HG02642 (cell line): ENCODE data around the gene HHIPL1.

Source experiments
- ATAC-seq: cut with Tn5 transposase; IDR thresholded peaks from one replicate; pipeline ENCODE4 v1.9.1; 2021; ENCODE audit warnings: mild to moderate bottlenecking; ENCODE audit not compliant: unreplicated experiment, poor library complexity

The HHIPL1 gene

DNA sequence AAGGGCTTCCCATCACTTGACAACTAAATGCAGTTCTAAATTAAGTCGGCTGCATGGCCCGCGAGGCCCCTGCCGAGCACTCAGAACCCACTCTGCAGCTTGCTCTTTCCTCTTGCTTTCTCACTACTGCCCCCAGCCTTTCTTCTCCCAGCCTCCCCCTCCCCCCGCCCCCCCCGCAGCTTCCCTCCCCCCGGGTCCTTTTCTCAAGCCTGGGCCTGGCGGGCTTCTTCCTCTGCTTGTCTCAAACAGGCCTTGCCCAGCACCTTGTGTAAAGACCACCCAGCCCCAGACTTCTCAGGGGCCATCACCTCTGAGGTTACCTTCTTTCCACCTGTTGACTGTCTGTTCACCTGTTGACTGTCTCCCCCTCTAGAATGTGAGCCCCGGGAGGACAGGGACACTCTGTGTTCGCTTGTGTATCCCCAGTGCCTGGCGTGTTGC, 40.2 kb downstream of the HHIPL1 start:
- no peak for ATAC-seq

DNA sequence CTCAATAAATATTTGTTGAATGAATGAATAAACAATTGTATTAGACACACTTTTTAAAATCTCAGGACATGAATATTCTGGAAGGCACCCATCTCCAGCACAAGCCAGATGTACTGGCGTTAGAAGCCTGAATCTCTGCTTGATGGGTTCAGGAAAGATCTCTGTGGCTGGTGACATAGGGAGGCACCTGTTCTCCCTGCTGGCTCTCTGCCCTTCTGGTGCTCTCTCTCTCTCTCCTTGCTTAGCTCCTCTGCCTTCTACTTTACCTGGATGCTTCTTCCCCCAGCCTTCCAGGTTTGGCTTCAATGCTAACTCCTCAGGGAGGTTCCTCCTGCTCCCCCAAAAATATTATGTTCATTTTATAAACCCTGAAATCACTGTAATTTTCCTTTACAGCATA, 40.7 kb downstream of the HHIPL1 start:
- no peak for ATAC-seq

DNA sequence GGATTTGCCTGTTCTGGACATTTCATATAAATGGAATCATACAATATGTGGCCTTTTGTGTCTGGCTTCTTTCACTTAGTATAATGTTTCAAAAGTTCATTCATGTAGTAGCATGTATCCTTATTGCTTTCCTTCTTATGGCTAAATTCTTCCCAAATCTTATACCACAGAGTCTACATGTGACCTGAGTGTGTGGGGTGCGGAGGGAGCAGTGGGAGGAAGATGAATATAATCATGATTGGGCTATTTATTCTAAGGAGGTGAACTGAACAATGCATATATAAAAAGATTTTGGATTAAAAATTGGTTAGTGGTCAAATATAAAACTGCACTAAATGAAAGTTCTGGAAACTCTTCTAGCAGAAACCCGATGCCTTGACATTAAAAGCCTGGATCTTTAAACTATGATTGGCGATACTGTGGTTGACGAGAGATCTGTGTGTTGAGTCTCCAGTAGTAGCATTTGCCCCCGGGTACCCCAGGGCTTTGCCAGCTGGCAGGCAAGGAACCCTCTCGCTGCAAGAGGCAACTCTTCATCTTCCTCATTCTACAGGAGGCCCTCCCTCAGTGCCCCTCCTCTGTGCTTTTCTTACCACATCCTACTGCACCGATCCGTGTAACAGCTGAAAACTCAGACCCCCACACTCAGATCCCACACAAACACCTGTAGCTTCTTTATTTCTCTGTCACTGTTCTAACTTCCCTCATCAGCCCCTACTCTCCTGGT, 41.8 kb downstream of the HHIPL1 start:
- ATAC-seq = no peak

DNA sequence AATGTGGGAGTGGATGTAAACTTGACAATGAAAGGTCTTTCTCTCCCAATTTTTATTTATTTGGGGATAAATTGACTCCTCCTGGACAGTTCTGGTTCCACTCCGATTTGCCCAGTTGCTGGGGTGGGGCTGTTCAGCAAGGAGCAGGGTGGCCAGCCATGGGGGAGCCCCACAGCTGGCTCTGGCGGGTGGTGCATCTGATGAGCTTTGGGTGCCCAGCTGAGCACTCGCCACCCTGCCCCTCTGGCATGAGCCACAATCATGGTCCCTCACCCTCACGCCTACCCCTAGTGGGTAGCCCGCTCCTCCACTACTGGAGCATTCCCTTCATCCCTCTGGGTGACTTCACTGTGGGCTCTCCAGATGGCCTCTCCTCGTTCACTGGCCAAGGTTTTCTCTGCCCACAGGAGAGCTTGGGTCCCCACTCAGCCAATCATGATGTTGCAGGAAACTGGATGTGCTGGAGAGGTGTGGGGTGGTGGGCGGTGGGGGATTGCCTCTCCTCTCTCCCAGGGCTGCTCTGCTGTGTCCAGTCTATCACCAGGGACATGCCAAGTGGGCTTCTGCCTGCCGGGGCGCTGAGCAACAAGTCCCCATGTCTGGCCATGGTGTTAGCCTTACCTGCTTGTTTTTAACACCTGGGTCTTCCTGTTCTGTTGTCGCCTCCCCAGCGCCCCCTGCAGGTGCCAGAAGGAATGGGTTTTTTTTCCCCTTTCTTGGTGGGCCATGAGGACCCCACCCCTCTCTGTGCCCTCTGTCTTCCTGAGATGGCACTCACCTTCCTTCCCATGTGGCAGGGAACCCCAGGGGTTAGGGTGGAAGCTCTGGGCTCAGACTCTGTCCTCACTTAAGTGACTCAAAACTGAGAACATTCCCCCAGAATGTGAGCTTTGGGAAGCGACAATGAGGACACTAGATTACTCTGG, 42.6 kb downstream of the HHIPL1 start:
- no peak for ATAC-seq

DNA sequence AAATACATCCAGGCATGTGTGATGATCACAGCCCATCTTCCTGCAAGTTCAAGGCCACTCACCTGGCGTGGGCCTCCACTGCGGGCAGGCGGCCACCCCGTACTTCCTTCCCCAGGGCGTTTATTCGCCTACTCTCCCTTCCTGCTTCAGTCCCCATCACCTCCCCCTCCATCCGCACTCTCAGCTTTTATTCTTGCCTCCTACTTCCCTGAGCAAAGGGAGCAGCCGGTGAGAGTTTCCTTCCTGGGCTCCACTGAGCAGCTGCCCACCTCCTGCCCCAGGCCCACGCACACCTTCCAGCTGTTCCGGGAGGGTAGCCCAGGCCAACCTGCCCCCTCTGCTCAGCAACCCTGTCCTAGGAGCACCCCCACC, 43.3 kb downstream of the HHIPL1 start:
- no peak for ATAC-seq

DNA sequence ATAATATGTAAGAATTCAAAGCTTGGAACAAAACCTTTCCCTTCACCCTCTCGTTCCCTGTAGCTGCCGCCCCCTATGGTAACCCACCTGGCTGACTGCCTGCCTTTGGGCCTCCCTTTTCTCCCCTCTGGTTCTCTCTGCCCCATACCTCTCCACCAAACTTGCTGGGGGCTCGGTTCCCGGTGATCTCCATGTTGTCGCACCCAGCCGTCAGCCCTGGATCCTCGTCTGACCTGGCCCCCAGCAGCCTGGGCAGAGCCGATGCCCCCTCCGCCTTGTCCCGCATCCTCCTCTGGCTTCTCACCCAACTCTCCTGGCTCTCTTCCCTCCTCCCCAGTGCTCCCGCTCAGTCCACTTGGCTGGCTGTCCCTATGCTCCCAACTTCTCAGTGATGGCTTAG, 43.7 kb downstream of the HHIPL1 start:
- no peak for ATAC-seq

DNA sequence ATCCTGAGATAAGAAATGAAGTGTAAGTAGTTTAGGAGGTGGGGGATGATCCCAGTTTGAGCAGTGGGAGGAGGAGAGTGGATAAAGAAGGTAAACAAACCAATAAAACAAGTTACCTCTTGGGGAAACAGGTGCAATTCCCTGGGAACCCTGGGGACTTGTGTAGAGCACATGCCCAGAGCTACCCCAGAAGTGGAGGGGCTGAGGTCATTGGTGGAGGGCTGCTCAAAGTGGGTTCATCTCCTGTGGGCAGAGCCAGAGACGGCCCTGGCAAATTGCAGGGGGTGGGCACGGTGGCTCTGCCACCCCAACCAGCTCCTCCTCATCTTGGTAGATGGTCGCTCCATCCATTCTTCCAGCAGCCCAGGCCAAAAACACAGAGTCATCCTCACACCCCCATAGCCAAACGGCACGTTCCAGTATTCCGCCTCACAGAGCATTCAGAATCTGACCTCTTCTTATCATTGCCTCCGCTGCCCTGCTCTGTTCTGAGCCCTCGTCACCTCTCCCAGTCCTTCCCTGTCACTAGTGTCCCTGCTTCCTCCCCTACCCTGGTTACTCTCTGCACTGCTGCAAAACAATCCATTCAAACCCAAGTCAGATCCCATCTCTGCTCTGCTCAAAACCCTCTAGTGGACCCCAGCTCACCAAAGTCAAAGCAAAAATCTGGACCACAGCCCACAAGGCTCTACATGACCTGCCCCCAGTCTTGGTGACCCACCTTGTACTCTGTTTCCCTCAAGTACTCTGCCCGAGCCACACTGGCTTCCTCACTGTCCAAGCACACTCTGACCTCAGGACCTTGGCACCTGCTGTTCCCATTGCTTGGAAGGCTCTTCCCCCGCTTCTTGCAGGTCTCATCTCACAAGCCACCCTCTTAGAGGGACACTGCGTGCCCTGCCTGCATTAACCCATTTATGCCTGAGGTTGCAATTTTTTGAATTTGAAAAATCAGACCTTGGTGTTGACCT, 44.6 kb downstream of the HHIPL1 start:
- no peak for ATAC-seq

DNA sequence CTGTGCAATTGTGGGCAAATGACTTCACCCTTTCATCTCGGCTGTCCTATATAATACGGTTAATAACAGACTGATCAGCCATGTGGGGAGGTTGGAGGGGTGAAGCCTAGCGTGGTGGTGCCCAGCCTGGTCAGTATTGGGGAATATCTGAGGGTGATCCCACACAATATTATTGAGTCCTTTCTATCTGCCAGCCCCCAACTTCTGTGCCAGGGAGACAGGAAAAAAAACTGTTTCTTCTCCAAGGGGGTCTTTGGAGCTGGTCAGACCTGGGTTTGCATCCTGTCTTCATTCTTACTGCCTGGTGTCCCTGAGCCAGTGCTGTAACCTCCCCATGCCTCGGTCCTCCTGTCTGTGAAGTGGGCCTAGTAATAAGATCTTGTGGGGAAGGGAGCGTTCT, 45.7 kb downstream of the HHIPL1 start:
- no peak for ATAC-seq

DNA sequence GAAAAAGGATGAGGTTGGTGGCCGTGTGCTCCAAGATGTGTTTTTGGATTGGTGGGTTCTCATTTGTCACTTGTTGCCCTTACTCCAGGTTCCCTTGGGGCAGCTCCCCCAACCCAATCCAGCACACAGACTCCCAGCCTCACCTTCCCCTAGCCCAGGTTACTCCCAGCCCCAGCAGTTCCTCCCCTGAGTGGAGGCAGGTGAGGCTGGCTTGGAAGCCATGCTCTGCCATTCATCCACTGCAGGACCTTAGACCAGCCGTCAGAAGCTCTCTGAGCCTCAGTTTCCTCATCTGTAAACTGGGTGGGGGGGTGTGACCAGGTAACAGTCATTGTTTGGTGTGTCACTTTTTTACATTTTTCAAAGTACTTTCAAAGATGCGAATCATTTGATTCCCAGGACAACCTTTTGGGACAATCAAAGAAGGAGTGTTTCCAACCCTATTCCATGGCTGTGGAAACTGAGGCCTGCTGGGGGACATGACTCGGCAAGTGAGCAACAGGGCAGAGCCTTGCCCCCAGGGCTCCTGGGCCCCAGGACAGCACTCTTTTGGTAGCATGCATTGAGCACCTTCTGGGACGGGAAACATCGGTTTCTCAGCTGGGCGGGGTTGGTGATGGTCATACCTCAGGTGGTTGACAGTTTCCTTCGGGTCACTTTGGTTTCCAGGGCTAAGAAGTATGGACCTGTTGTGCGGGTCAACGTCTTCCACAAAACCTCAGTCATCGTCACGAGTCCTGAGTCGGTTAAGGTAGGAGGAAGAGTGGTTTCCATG, 46.4 kb downstream of the HHIPL1 start:
- ATAC-seq = no peak

DNA sequence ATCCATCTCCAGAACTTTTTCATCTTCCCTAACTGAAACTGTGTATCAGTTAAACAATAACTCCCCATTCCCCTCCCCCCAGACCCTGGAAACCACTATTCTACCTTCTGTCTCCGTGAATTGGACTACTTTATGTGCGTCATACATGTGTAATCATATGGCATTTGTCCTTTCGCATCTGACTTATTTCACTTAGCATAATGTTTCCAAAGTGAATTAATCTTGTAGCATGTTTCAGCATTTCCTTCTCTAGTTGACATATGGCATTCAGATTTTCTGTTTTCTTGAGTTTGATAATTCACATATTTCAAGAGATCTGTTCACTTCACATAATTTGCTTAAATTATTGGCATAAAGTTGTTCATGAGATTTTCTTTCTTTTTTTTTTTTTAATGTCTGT, 49.0 kb downstream of the HHIPL1 start:
- ATAC-seq = no peak

DNA sequence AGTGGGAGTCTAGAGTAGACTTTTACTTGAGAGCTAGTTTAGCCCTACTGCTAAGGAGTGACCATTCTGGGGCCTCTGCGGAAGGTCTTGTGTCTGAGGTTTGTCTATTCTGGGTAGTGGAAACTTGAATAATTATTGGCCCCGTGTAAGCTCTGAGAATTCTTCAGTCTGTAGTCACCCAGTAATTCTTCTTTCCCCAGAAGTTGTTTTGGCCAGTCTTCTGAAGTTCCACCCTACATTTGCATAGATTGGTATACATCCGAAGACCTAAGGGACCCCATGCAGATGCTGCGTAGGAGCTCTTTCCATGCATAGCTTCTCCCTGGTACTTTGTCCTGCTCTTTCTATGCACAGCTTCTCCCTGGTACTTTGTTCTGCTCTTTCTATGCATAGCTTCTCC, 52.0 kb downstream of the HHIPL1 start:
- no peak for ATAC-seq

DNA sequence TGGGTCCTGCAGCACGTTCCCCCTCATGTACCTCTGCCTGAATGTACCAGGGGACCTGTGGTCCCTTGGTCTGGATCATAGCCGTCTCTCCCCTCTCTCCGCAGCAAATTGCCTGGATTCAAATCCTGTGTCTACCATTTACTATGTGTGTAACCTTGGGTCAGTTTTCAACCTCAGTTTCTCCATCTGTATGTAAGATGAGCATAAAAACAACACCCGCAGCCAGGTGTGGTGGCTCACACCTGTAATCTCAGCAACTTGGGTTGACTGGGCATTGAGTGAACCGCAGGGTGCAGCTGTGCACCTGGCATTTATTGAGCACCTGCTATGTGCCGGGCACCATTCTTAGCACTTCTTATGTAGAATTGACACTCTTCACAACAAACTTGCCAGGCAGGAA, 53.3 kb downstream of the HHIPL1 start:
- no peak for ATAC-seq

DNA sequence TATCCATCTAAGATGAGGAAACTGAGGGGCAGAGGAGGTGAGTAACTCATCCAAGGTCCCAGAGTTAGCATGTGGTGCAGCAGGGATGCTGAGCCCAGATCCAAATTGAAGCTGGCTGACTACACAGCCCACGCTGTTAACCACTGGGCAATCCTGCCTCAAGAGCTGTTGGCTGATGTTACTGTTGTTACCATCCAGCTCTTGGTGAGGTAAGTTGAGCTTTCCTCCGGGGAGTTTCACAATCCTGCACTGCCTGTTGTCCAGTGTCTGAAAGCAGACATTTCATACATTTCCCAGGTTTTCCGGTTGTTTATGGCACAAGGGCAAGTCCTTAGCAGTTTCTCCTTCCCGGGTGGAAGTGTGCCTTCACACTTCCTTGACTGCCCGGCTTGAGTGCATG, 53.7 kb downstream of the HHIPL1 start:
- no peak for ATAC-seq

DNA sequence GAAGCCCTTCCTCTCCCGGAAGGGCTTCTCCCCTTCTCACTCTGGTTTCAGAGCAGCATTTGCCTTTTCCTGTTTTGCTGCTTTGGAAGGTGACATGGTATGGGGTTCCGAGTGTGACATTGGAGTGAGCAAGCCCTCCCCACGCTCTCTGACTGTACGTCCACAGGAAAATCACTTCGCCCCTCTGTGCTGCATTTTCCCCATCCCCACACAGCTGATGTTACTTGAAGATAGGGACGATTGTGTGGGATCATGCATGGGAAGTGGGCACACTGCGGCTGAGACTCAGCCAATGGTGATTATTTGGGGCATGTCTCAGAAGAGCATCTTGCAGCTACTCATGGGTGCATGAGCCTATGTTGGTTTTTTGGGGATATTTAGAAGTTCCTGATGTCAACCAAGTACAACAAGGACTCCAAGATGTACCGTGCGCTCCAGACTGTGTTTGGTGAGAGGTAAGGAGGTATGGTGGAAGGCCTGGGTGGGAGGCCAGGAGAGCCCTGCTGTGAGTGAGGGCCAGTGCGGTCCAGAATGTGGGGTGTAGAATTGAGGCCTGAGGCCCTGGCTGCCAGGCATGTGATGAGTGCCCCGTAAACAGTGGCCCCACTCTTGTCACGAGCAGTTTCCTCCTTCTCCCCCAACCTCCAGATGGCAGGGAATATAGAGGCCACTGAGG, 54.3 kb downstream of the HHIPL1 start:
- no peak for ATAC-seq

DNA sequence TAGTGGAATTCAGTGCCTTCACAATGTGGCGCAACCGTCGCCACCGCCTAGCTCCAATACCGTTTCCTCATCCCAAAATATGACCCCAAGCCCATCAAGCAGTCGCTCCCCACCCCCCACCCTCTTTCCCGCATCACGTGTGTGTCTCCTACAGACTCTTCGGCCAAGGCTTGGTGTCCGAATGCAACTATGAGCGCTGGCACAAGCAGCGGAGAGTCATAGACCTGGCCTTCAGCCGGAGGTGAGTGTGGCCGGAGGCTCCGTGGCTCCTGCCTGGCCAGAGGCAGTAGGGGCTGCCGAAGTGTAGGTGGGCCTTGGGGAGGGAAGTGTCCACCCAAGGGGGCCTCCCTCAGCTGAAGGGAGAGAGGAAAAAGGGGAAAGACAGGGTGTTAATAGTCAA, 54.9 kb downstream of the HHIPL1 start:
- ATAC-seq = no peak

DNA sequence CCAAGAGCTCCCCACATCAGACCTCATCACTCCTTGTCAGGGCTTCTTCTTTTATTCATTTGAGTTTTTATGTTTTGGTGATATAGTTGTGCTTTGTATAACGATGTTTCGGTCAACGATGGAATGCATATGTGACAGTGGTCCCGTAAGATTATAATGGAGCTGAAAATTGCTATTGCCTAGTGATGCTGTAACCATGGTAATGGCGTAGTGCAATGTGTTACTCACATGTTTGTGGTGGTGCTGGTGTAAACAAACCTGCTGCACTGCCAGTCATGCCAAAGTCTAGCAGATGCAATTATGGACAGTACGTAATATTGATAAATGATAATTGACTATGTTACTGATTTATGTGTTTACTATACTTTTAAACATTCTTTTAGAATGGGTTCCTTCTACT, 55.5 kb downstream of the HHIPL1 start:
- no peak for ATAC-seq

DNA sequence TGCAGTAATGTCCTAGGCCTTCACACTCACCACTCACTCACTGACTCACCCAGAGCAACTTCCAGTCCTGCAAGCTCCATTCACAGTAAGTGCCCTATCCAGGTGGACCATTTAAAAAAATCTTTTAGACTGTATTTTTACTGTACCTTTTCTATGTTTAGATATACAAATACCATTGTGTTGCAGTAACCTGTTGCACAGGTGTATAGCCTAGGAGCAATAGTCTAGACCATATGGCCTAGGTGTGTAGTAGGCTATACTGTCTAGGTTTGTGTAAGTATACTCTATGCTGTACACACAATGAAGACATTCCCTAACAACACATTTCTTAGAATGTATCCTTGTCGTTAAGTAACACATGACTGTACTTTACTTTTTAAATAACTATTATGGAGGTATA, 56.3 kb downstream of the HHIPL1 start:
- ATAC-seq = no peak

DNA sequence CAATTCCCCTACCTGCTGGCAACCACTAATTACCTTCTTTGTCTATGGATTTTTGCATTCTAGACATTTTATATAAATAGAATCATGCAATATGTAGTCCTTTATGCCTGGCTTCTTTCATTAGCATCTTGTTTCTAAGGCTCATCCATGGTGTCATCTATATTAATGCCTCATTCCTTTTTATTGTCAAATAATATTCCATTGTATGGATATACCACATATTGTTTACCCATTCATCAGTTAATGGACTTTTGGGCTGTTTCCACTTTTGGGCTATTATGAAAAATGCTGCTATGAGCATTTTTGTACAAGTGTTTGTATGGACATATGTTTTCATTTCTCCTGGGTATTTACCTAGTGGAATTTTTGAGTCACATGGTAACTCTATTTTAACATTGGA, 57.2 kb downstream of the HHIPL1 start:
- no peak for ATAC-seq

DNA sequence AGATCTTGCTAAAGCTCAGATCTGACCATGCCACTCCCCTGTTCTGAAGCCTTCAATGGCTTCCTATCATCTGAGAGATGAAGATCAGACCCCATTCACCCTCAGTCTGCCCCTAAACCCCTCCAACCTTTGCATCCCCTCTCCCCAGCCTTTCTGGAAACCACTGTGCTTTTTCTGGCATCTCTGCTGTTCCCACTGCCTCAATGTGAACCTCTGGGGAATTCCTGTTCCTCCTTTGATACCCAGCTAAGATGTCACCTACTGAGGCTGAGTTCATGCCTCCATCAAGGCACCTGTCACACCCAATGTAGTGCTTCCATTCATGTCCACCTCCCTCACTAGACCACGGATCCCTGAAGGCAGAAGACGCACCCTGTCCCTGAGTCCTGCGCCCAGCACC, 58.5 kb downstream of the HHIPL1 start:
- no peak for ATAC-seq
